ENCODE data around the gene WDR26. TPM values are rescaled to one million over a fixed set of nuclear protein-coding genes. Genes with fewer than 3 reads are reported as not detected.

WDR26 gene
- total and polyA plus RNA-seq, 2 experiments from 2014 or later = 10.7 to 43.4 TPM

DNA sequence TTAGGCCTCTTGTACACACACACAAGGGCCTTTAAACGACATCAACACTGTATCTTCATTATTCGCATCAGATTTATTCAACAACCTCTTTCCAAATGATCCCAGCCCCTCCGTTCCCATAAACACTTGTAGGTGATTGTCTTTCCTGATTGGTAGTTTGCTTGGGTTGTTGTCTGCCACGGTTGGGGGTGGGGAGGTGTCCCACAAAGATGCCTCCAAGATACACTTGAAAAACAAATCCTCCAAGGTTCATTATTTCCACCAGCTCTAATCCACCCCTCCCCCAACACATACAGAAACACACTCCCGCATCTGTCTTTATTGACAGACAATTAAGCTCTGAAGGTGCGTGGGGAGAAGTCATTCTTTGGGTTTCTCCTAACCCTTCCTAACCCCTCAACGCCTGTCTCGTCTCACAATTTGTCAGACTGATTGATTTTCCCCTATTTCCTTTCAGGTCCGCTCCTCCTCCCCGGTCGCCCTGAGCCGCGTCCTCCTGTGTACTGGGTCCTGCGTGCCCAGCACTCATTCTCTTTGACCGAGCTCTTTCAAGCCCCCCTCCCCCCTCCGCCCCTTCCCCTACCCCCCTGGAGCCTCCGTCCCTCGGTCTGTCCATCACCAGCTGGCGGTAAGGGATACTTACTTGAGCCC, 1.4 kb downstream of the WDR26 start:
- TF ChIP-seq EZH2phosphoT487 (IDR thresholded peaks at IDR 0.05; ENCODE audit: insufficient read depth, low read depth) (no peak), EZH2 (IDR thresholded peaks at IDR 0.05; ENCODE audit: insufficient read depth, poor library complexity, severe bottlenecking) (no peak)
- Histone ChIP-seq H3F3A (ENCODE audit: insufficient read depth) (peaks cover 63% of the 10 kb centered on the region), H3K9ac (peak overlapping the region; percentile 92), H2AFZ (no peak overlapping the region), H3K9me3 (ENCODE audit: low read depth) (no peaks in the 10 kb centered on the region), H3K27ac (peak overlapping the region; percentile 82), H3K36me3 (ENCODE audit: low read depth) (peaks cover 23% of the 10 kb centered on the region), H3K27me3 (replicated peaks; ENCODE audit: insufficient read depth) (no peaks in the 10 kb centered on the region), H3K4me2 (ENCODE audit: unreplicated experiment) (peak overlapping the region; percentile 98), H3K9me2 (ENCODE audit: insufficient read depth) (no peaks in the 10 kb centered on the region), H3K4me3 (peak overlapping the region; percentile 89), H3K4me1 (ENCODE audit: insufficient read depth) (peaks cover 46% of the 10 kb centered on the region), H4K20me1 (ENCODE audit: insufficient read depth) (peaks cover 6% of the 10 kb centered on the region; the same call in 1 of the 2 replicates), H3K79me2 (ENCODE audit: insufficient read depth) (peaks cover 94% of the 10 kb centered on the region)
- in situ Hi-C loops (cut with MboI) = no loop called here
- DNase-seq = peak; percentile 56
- 1 to 2% methylated on average over 13 to 19 of the region's 19 CpGs for WGBS, 2 experiments (ENCODE audit: low coverage in 1 of 2, low lambda C conversion rate in 2 of 2, missing lambda C conversion rate in 2 of 2)

DNA sequence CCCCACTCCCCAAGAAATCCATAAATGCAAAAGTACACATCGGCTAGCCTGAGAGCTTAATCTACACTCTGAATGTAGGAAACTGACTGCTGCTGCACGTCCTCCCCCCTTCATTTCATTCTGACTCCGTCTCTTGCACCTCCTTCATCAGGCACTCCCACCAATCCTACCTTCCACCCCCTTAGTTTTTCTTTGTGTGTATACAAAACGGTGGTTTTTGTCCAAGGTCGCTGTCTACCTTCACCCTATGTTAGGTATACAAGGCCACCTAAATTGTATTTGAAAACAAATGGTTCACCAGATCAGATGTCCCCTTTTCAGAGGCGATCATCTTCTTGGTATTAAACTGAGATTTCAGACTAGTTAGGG, 1.9 kb downstream of the WDR26 start:
- H3K27ac ChIP-seq = peak overlapping the region; percentile 82
- H3F3A ChIP-seq (ENCODE audit: insufficient read depth) = peaks cover 68% of the 10 kb centered on the region
- H3K4me2 ChIP-seq (ENCODE audit: unreplicated experiment) = peak overlapping the region; percentile 98
- peaks cover 6% of the 10 kb centered on the region; the same call in 1 of the 2 replicates for H4K20me1 ChIP-seq (ENCODE audit: insufficient read depth)
- peak overlapping the region; percentile 92 for H3K9ac ChIP-seq
- peaks cover 51% of the 10 kb centered on the region for H3K4me1 ChIP-seq (ENCODE audit: insufficient read depth)
- H3K79me2 ChIP-seq (ENCODE audit: insufficient read depth) = peaks cover 94% of the 10 kb centered on the region
- H3K27me3 ChIP-seq (replicated peaks; ENCODE audit: insufficient read depth) = no peaks in the 10 kb centered on the region
- DNase-seq = peak; percentile 51
- peaks cover 28% of the 10 kb centered on the region for H3K36me3 ChIP-seq (ENCODE audit: low read depth)
- no peak for TF ChIP-seq EZH2phosphoT487 (IDR thresholded peaks at IDR 0.05; ENCODE audit: insufficient read depth, low read depth)
- no peak for TF ChIP-seq EZH2 (IDR thresholded peaks at IDR 0.05; ENCODE audit: insufficient read depth, poor library complexity, severe bottlenecking)
- peak overlapping the region; percentile 89 for H3K4me3 ChIP-seq
- no peaks in the 10 kb centered on the region for H3K9me2 ChIP-seq (ENCODE audit: insufficient read depth)
- WGBS, 2 experiments (ENCODE audit: low coverage in 1 of 2, low lambda C conversion rate in 2 of 2, missing lambda C conversion rate in 2 of 2) = 2 to 4% methylated on average over 6 of the region's 6 CpGs
- no peak overlapping the region for H2AFZ ChIP-seq
- in situ Hi-C loops (cut with MboI) = no loop called here
- H3K9me3 ChIP-seq (ENCODE audit: low read depth) = no peaks in the 10 kb centered on the region

DNA sequence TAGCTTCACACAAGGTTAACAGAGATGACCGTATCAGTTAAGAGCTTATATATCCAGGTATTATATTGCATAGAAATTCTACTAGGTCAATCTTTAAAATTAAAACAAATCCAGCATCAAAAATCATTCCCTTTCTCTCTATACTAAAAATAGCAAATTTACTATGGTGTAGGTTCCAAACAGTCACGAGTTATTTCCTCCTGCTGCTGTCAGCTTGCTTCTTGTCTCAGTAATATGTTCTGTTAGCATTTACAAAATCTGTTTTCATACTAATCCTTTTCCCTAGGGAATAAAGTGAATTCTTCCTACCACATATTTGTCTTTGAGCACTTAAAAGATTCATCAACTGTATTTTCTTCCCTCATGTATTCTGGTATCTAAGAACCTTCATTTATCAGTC, 2.5 kb downstream of the WDR26 start:
- DNase-seq = peak; percentile 62
- Histone ChIP-seq H3K27me3 (replicated peaks; ENCODE audit: insufficient read depth) (no peaks in the 10 kb centered on the region), H3K36me3 (ENCODE audit: low read depth) (peaks cover 28% of the 10 kb centered on the region), H3K9me3 (ENCODE audit: low read depth) (no peaks in the 10 kb centered on the region), H4K20me1 (ENCODE audit: insufficient read depth) (peaks cover 6% of the 10 kb centered on the region; the same call in 1 of the 2 replicates), H3K4me2 (ENCODE audit: unreplicated experiment) (peak overlapping the region; percentile 98), H3K27ac (peak overlapping the region; percentile 82), H2AFZ (no peak overlapping the region), H3K4me1 (ENCODE audit: insufficient read depth) (peaks cover 56% of the 10 kb centered on the region), H3K79me2 (ENCODE audit: insufficient read depth) (peaks cover 94% of the 10 kb centered on the region), H3F3A (ENCODE audit: insufficient read depth) (peaks cover 71% of the 10 kb centered on the region), H3K9me2 (ENCODE audit: insufficient read depth) (no peaks in the 10 kb centered on the region), H3K4me3 (peak overlapping the region; percentile 89), H3K9ac (peak overlapping the region; percentile 92)
- in situ Hi-C loops (cut with MboI) = no loop called here
- TF ChIP-seq EZH2phosphoT487 (IDR thresholded peaks at IDR 0.05; ENCODE audit: insufficient read depth, low read depth) (no peak), EZH2 (IDR thresholded peaks at IDR 0.05; ENCODE audit: insufficient read depth, poor library complexity, severe bottlenecking) (no peak)
- 2% methylated on average over 2 of the region's 2 CpGs for WGBS, 2 experiments (ENCODE audit: low coverage in 1 of 2, low lambda C conversion rate in 2 of 2, missing lambda C conversion rate in 2 of 2)

DNA sequence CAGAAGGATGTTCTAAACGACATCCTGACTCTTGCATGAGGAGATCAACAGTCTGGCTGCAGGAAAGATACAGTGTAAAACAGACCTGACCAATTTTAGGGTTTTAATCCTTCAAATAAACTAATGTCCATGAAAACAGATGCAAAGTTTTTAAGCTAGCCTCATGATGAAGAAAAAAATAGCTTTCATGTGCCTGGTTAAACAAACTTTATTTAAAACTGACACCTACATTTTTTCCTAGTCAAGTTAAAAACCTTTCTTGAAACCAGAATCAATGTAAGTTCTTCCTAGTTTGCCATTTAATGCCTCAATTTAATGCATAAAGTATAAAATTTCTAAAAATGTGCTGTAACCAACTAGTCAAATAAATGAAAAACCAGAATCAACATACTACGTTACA, 2.9 kb downstream of the WDR26 start:
- no peaks in the 10 kb centered on the region for H3K27me3 ChIP-seq (replicated peaks; ENCODE audit: insufficient read depth)
- in situ Hi-C loops (cut with MboI) = no loop called here
- H3K27ac ChIP-seq = peak overlapping the region; percentile 82
- H3K9ac ChIP-seq = peak overlapping the region; percentile 92
- TF ChIP-seq EZH2 (IDR thresholded peaks at IDR 0.05; ENCODE audit: insufficient read depth, poor library complexity, severe bottlenecking) (no peak), EZH2phosphoT487 (IDR thresholded peaks at IDR 0.05; ENCODE audit: insufficient read depth, low read depth) (no peak)
- no peaks in the 10 kb centered on the region for H3K9me3 ChIP-seq (ENCODE audit: low read depth)
- H2AFZ ChIP-seq = no peak overlapping the region
- H3K4me3 ChIP-seq = peak overlapping the region; percentile 89
- peaks cover 28% of the 10 kb centered on the region for H3K36me3 ChIP-seq (ENCODE audit: low read depth)
- 31% methylated on average over 2 of the region's 2 CpGs for WGBS, 2 experiments (ENCODE audit: low coverage in 1 of 2, low lambda C conversion rate in 2 of 2, missing lambda C conversion rate in 2 of 2)
- peaks cover 6% of the 10 kb centered on the region; the same call in 1 of the 2 replicates for H4K20me1 ChIP-seq (ENCODE audit: insufficient read depth)
- peaks cover 94% of the 10 kb centered on the region for H3K79me2 ChIP-seq (ENCODE audit: insufficient read depth)
- peaks cover 71% of the 10 kb centered on the region for H3F3A ChIP-seq (ENCODE audit: insufficient read depth)
- H3K4me1 ChIP-seq (ENCODE audit: insufficient read depth) = peaks cover 61% of the 10 kb centered on the region
- peak overlapping the region; percentile 98 for H3K4me2 ChIP-seq (ENCODE audit: unreplicated experiment)
- DNase-seq = no peak
- no peaks in the 10 kb centered on the region for H3K9me2 ChIP-seq (ENCODE audit: insufficient read depth)
